Common myeloid progenitor, CD34-positive (primary cell): ENCODE results near the gene PLCG1.

ENCODE experiments used
- CTCF ChIA-PET: fragments of 350-600 bp; sonication (Branson Sonifier 250); formaldehyde crosslinking; loops from one replicate; lab custom pipeline; 2021; ENCODE audit warnings: antibody characterized with exemption; lab: Charles Lee
- POLR2A ChIA-PET: fragments of 350-600 bp; sonication (Branson Sonifier 250); formaldehyde crosslinking; loops from one replicate; lab custom pipeline; 2021; ENCODE audit warnings: antibody characterized with exemption; lab: Charles Lee
- DNase-seq, 3 donors: peaks; one replicate each; pipeline versions ENCODE4 v3.0.0 to v3.0.0-alpha.2; 2013
- H3K27ac ChIP-seq, 2 experiments: 1 replicate in 1 of 2; 2 replicates in 1 of 2; pipeline ENCODE4 v1.7.0; 2013; ENCODE audit warnings: inconsistent platforms in 2 of 2, low read length in 2 of 2, mild to moderate bottlenecking in 2 of 2, low read depth in 1 of 2, moderate library complexity in 1 of 2; ENCODE audit not compliant: severe bottlenecking in 2 of 2, insufficient read depth in 1 of 2, poor library complexity in 1 of 2
- H3K27me3 ChIP-seq, 5 experiments: replicated peaks in 2 of 5; 1 replicate in 3 of 5; 2 replicates in 2 of 5; pipeline versions ENCODE4 v1.6.1 to v1.7.0; 2013; ENCODE audit warnings: low read length in 4 of 5, mild to moderate bottlenecking in 2 of 5, moderate library complexity in 2 of 5, inconsistent platforms in 1 of 5; ENCODE audit not compliant: insufficient read depth in 5 of 5, control insufficient read depth in 4 of 5
- H3K36me3 ChIP-seq, 4 experiments: 1 replicate in 2 of 4; 2 replicates in 2 of 4; pipeline versions ENCODE4 v1.6.1 to v1.7.0; 2013; ENCODE audit warnings: low read length in 3 of 4, control low read depth in 1 of 4, mild to moderate bottlenecking in 1 of 4; ENCODE audit not compliant: control insufficient read depth in 4 of 4, insufficient read depth in 4 of 4
- H3K4me1 ChIP-seq, 4 experiments: 1 replicate in 3 of 4; 2 replicates in 1 of 4; pipeline versions ENCODE4 v1.6.1 to v1.7.1; 2013; ENCODE audit warnings: low read length in 3 of 4, mild to moderate bottlenecking in 3 of 4, control low read depth in 1 of 4, inconsistent platforms in 1 of 4, moderate library complexity in 1 of 4; ENCODE audit not compliant: control insufficient read depth in 4 of 4, insufficient read depth in 4 of 4; ENCODE audit errors: control extremely low read depth in 1 of 4
- H3K4me3 ChIP-seq, 7 experiments: 1 replicate in 4 of 7; 2 replicates in 3 of 7; pipeline versions ENCODE4 v1.5.1 to v1.7.0; 2013; ENCODE audit warnings: mild to moderate bottlenecking in 7 of 7, low read length in 6 of 7, moderate library complexity in 6 of 7, inconsistent platforms in 2 of 7, low read depth in 2 of 7, control low read depth in 1 of 7; ENCODE audit not compliant: insufficient read depth in 4 of 7, control insufficient read depth in 1 of 7; ENCODE audit errors: extremely low read depth in 1 of 7
- H3K9me3 ChIP-seq, 5 experiments: 1 replicate in 4 of 5; 2 replicates in 1 of 5; pipeline versions ENCODE4 v1.6.1 to v1.7.1; 2013; ENCODE audit warnings: low read length in 4 of 5, mild to moderate bottlenecking in 2 of 5, inconsistent platforms in 1 of 5, low read depth in 1 of 5, moderate library complexity in 1 of 5; ENCODE audit not compliant: control insufficient read depth in 4 of 5, insufficient read depth in 2 of 5; ENCODE audit errors: control extremely low read depth in 1 of 5
- WGBS: methylation state at CpG from one replicate; pipeline ENCODE4 v1.1.5; 2013; ENCODE audit not compliant: insufficient coverage; 5-methylcytosine and 5-hydroxymethylcytosine counted together

The PLCG1 gene

GRCh38 chr20:41158082-41158625 lies 20.8 kb downstream of the PLCG1 start:
- ChIA-PET POLR2A (no interaction called here), CTCF (interaction anchor here (1.5 to 5.0 kb wide), 5 partner anchors 13 to 181 kb away, joined by 4 to 22 read pairs (median 10); no protein-coding TSS in a partner anchor)
- Histone ChIP-seq H3K4me1 (peaks cover 0 to 14% (median 5%) of the 10 kb centered on the region in 4 experiments), H3K36me3 (peaks cover 0 to 11% (median 4%) of the 10 kb centered on the region in 4 experiments), H3K27me3 (peaks cover 0 to 81% (median 26%) of the 10 kb centered on the region in 5 experiments), H3K4me3 (no peak overlapping the region), H3K9me3 (no peaks in the 10 kb centered on the region), H3K27ac (no peak overlapping the region)
- 96% methylated on average over 5 of the region's 6 CpGs for WGBS
- DNase-seq = no peak

- Histone ChIP-seq H3K9me3 (no peaks in the 10 kb centered on the region), H3K27me3 (peaks cover 0 to 88% (median 31%) of the 10 kb centered on the region in 5 experiments), H3K4me1 (peaks cover 0 to 14% (median 5%) of the 10 kb centered on the region in 4 experiments), H3K27ac (no peak overlapping the region), H3K4me3 (no peak overlapping the region), H3K36me3 (peaks cover 0 to 25% (median 14%) of the 10 kb centered on the region in 4 experiments)
- ChIA-PET CTCF (interaction anchor here (1.1 to 4.7 kb wide), 3 partner anchors 9 to 73 kb away, joined by 3 to 22 read pairs (median 3); no protein-coding TSS in a partner anchor), POLR2A (no interaction called here)
- 100% methylated on average over 9 of the region's 10 CpGs for WGBS
- DNase-seq = no peak
These were observed 22.2 kb downstream of the PLCG1 start for GRCh38 chr20:41159547-41159946.

GRCh38 chr20:41160686-41161085 lies 23.3 kb downstream of the PLCG1 start:
- ChIA-PET CTCF (interaction anchor here (1.5 kb wide), 1 partner anchor 64 kb away, joined by 4 read pairs; no protein-coding TSS in a partner anchor), POLR2A (no interaction called here)
- WGBS = 100% methylated on average over 2 of the region's 2 CpGs
- Histone ChIP-seq H3K27me3 (peaks cover 0 to 89% (median 38%) of the 10 kb centered on the region in 5 experiments), H3K27ac (no peak overlapping the region), H3K36me3 (peaks cover 0 to 37% (median 21%) of the 10 kb centered on the region in 4 experiments), H3K4me1 (peaks cover 0 to 14% (median 5%) of the 10 kb centered on the region in 4 experiments), H3K9me3 (no peaks in the 10 kb centered on the region), H3K4me3 (no peak overlapping the region)
- DNase-seq = no peak

GRCh38 chr20:41161886-41162285 lies 24.5 kb downstream of the PLCG1 start:
- no peak overlapping the region for H3K4me3 ChIP-seq
- ChIA-PET POLR2A (no interaction called here), CTCF (interaction anchor here (0.8 to 1.5 kb wide), 2 partner anchors 11 to 63 kb away, joined by 3 to 4 read pairs; no protein-coding TSS in a partner anchor)
- H3K4me1 ChIP-seq = peaks cover 0 to 10% (median 3%) of the 10 kb centered on the region in 4 experiments
- peaks cover 0 to 49% (median 25%) of the 10 kb centered on the region in 4 experiments for H3K36me3 ChIP-seq
- 80% methylated on average over 1 of the region's 1 CpG for WGBS
- H3K27ac ChIP-seq = no peak overlapping the region
- peaks cover 0 to 91% (median 39%) of the 10 kb centered on the region in 5 experiments for H3K27me3 ChIP-seq
- DNase-seq = no peak
- no peaks in the 10 kb centered on the region for H3K9me3 ChIP-seq

- no peak for DNase-seq
- Histone ChIP-seq H3K4me1 (peaks cover 0 to 5% (median 2%) of the 10 kb centered on the region in 4 experiments), H3K4me3 (no peak overlapping the region), H3K9me3 (no peaks in the 10 kb centered on the region), H3K27me3 (peaks cover 0 to 95% (median 39%) of the 10 kb centered on the region in 5 experiments), H3K36me3 (peaks cover 0 to 49% (median 25%) of the 10 kb centered on the region in 4 experiments), H3K27ac (no peak overlapping the region)
- CTCF ChIA-PET = interaction anchor here (0.8 to 3.5 kb wide), 2 partner anchors 11 to 27 kb away, joined by 3 to 10 read pairs; no protein-coding TSS in a partner anchor
- POLR2A ChIA-PET = no interaction called here
- WGBS = 100% methylated on average over 10 of the region's 11 CpGs
These were observed 25.1 kb downstream of the PLCG1 start for GRCh38 chr20:41162396-41162795.

GRCh38 chr20:41163821-41164220 lies 26.5 kb downstream of the PLCG1 start:
- peaks cover 0 to 12% (median 9%) of the 10 kb centered on the region in 4 experiments for H3K4me1 ChIP-seq
- no peak for DNase-seq
- WGBS = 97% methylated on average over 11 of the region's 11 CpGs
- H3K27ac ChIP-seq = no peak overlapping the region
- ChIA-PET POLR2A (no interaction called here), CTCF (interaction anchor here (1.5 to 3.5 kb wide), 3 partner anchors 9 to 176 kb away, joined by 4 to 10 read pairs (median 8); partner anchors contain the start of gene LPIN3)
- H3K36me3 ChIP-seq = peaks cover 1 to 52% (median 25%) of the 10 kb centered on the region in 4 experiments
- no peak overlapping the region for H3K4me3 ChIP-seq
- H3K27me3 ChIP-seq = peaks cover 0 to 89% (median 35%) of the 10 kb centered on the region in 5 experiments
- no peaks in the 10 kb centered on the region for H3K9me3 ChIP-seq
